ENCODE measurements around the gene KLHL28. TPM values are rescaled to one million over a fixed set of nuclear protein-coding genes. Genes with fewer than 3 reads are reported as not detected.

The KLHL28 gene
- total RNA-seq, 2 donors from 2014 or later, result 10.5 to 18.6 TPM

- H3K27ac ChIP-seq, result peak overlapping the region; percentile 99
- intact Hi-C loops (cut with DNase I), result loop anchor here (5.0 kb wide), 1 partner anchor 65 kb away; the partner anchor contains the start of genes KLHL28 and TOGARAM1
- H3K4me1 ChIP-seq, result no peaks in the 10 kb centered on the region
- no peak for TF ChIP-seq CTCF (IDR thresholded peaks at IDR 0.05)
- no peaks in the 10 kb centered on the region for H3K36me3 ChIP-seq
- peak overlapping the region; percentile 71 to 87 for H3K9ac ChIP-seq (ENCODE audit: low read depth in 2 of 2, low read length in 2 of 2)
- no peaks in the 10 kb centered on the region for H3K27me3 ChIP-seq
- peak overlapping the region; percentile 90 for H3K4me3 ChIP-seq
- no peak for DNase-seq
- H3K9me3 ChIP-seq, result no peaks in the 10 kb centered on the region
These were observed 63.9 kb downstream of the KLHL28 start for GRCh38 chr14:44897845-44898151.

GRCh38 chr14:44897041-44897844 lies 64.5 kb downstream of the KLHL28 start:
- DNase-seq, result peak; percentile 99
- Histone ChIP-seq H3K27me3 (no peaks in the 10 kb centered on the region), H3K27ac (peak overlapping the region; percentile 99), H3K9me3 (no peaks in the 10 kb centered on the region), H3K4me3 (peak overlapping the region; percentile 90), H3K4me1 (no peaks in the 10 kb centered on the region), H3K9ac (ENCODE audit: low read depth in 2 of 2, low read length in 2 of 2) (peak overlapping the region; percentile 71 to 87), H3K36me3 (no peaks in the 10 kb centered on the region)
- TF ChIP-seq CTCF (IDR thresholded peaks at IDR 0.05), result no peak
- intact Hi-C loops (cut with DNase I), result loop anchor here (5.0 kb wide), 1 partner anchor 65 kb away; the partner anchor contains the start of genes KLHL28 and TOGARAM1

- Histone ChIP-seq H3K4me3 (peak overlapping the region; percentile 90), H3K9me3 (no peaks in the 10 kb centered on the region), H3K9ac (ENCODE audit: low read depth in 2 of 2, low read length in 2 of 2) (no peak overlapping the region), H3K4me1 (no peaks in the 10 kb centered on the region), H3K36me3 (no peaks in the 10 kb centered on the region), H3K27me3 (no peaks in the 10 kb centered on the region), H3K27ac (peak overlapping the region; percentile 99)
- no peak for TF ChIP-seq CTCF (IDR thresholded peaks at IDR 0.05)
- intact Hi-C loops (cut with DNase I), result loop anchor here (5.0 kb wide), 1 partner anchor 66 kb away; the partner anchor contains the start of genes KLHL28 and TOGARAM1
- DNase-seq, result no peak
These were observed 65.3 kb downstream of the KLHL28 start for GRCh38 chr14:44896275-44897040.

- H3K27ac ChIP-seq, result no peak overlapping the region
These were observed 66.0 kb downstream of the KLHL28 start for GRCh38 chr14:44895716-44896115.

More at GRCh38 chr14:44895716-44896115, 66.0 kb downstream of the KLHL28 start:
- intact Hi-C loops (cut with DNase I), result loop anchor here (5.0 kb wide), 1 partner anchor 67 kb away; the partner anchor contains the start of genes KLHL28 and TOGARAM1
- no peak for DNase-seq
- H3K4me3 ChIP-seq, result no peak overlapping the region
- no peak overlapping the region for H3K9ac ChIP-seq (ENCODE audit: low read depth in 2 of 2, low read length in 2 of 2)
- TF ChIP-seq CTCF (IDR thresholded peaks at IDR 0.05), result no peak
- no peaks in the 10 kb centered on the region for H3K9me3 ChIP-seq
- H3K36me3 ChIP-seq, result no peaks in the 10 kb centered on the region
- H3K4me1 ChIP-seq, result no peaks in the 10 kb centered on the region
- H3K27me3 ChIP-seq, result no peaks in the 10 kb centered on the region
